HL-60 (cell line): ENCODE results near the gene S100B.

ENCODE experiments used
- GABPA ChIP-seq: IDR thresholded peaks from 2 replicates; pipeline ENCODE4 v1.6.1; 2012; ENCODE audit warnings: low read depth
- POLR2AphosphoS5 ChIP-seq: IDR thresholded peaks from 2 replicates; pipeline ENCODE4 v1.6.1; 2012; ENCODE audit warnings: low read depth
- TF ChIP-seq, protein P1 (sequence below): IDR thresholded peaks from one replicate; pipeline ENCODE4 v1.5.1; 2011; ENCODE audit warnings: low read length, control low read depth, inconsistent platforms; ENCODE audit not compliant: insufficient read depth

DNA sequence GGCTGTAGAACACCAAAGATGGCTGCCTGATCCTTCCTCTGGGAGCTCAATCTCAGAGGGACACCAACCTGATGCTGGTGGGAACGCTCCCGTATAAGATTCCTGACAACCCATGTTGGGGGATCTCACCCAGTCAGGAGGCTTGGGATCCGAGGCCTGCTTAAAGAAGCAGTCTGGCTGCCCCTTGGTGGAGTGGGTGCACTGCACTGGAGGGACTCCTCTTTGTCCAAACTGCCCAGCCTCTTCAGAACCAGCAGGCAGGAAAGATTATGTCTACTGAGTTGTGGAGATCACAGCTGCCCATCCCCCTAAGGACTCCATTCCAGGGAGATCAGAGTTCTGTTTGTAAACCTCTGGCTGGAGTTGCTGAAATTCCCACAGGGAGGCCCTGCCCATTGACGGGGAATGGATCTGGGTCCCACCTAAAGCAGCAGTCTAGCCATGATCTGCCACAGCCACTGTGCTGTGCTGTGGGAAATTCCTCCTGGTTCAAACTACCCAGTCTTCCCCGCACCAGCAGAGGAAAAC is 23.0 kb downstream of the S100B start:
- TF ChIP-seq GABPA: no peak
- TF ChIP-seq, protein P1, sequence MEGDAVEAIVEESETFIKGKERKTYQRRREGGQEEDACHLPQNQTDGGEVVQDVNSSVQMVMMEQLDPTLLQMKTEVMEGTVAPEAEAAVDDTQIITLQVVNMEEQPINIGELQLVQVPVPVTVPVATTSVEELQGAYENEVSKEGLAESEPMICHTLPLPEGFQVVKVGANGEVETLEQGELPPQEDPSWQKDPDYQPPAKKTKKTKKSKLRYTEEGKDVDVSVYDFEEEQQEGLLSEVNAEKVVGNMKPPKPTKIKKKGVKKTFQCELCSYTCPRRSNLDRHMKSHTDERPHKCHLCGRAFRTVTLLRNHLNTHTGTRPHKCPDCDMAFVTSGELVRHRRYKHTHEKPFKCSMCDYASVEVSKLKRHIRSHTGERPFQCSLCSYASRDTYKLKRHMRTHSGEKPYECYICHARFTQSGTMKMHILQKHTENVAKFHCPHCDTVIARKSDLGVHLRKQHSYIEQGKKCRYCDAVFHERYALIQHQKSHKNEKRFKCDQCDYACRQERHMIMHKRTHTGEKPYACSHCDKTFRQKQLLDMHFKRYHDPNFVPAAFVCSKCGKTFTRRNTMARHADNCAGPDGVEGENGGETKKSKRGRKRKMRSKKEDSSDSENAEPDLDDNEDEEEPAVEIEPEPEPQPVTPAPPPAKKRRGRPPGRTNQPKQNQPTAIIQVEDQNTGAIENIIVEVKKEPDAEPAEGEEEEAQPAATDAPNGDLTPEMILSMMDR: no peak
- no peak for TF ChIP-seq POLR2AphosphoS5
